K562 (cell line): ENCODE data around the gene CEP68. TPM values are rescaled to one million over a fixed set of nuclear protein-coding genes. Genes with fewer than 3 reads are reported as not detected.

Experiments
- OTX1 ChIP-seq: fragments of 450-650 bp; formaldehyde crosslinking; IDR thresholded peaks from 2 replicates; pipeline ENCODE4 v1.4.0; 2022; ENCODE audit warnings: mild to moderate bottlenecking
- SAFB2 ChIP-seq: fragments of 200-400 bp; formaldehyde crosslinking; IDR thresholded peaks from 2 replicates; pipeline ENCODE4 v1.6.1; 2018; ENCODE audit warnings: borderline replicate concordance, low read length, low read depth, moderate library complexity; ENCODE audit not compliant: severe bottlenecking
- SMAD1 ChIP-seq: fragments of 150-350 bp; IDR thresholded peaks from 2 replicates; pipeline ENCODE4 v1.6.1; 2014; ENCODE audit warnings: low read length, low read depth; ENCODE audit not compliant: partially characterized antibody
- SMARCA5 ChIP-seq: fragments of 450-650 bp; IDR thresholded peaks from 2 replicates; pipeline ENCODE4 v1.6.1; 2016
- ZNF232 ChIP-seq: sonication (generic); formaldehyde crosslinking; IDR thresholded peaks from 2 replicates; pipeline ENCODE4 v1.8.0; 2022; ENCODE audit warnings: mild to moderate bottlenecking, missing genetic modification reagents
- polyA plus RNA-seq, 8 experiments: library from polyadenylated mRNA; depleted of rRNA in 4 of 8; stranded (reverse) in 5 of 8; unstranded in 3 of 8; fragments of >200 nt; fragmentation: Nextera tagmentation in 2 of 8; fragmentation: Illumina TruSeq in 1 of 8; extraction: Ambion mirVana in 2 of 8; extraction: Trizol in 1 of 8; gene quantifications; 2 replicates each; pipeline versions ENCODE4 v1.2.1 to v1.2.3, GENCODE V29; 2011 to 2014; ENCODE audit warnings: inconsistent platforms in 1 of 8, missing spikeins in 1 of 8
- total RNA-seq, 7 experiments: library from RNA; depleted of rRNA in 6 of 7; stranded (reverse); fragments of >200 nt in 6 of 7; fragmentation: Illumina TruSeq in 2 of 7; extraction: Trizol in 2 of 7; gene quantifications; 2 replicates each; pipeline versions ENCODE4 v1.2.1 to v1.2.3, GENCODE V29; 2011 to 2021; ENCODE audit warnings: low replicate concordance in 1 of 7
- TF ChIP-seq, protein P1 (sequence below): sonication (generic); IDR thresholded peaks from 2 replicates; pipeline ENCODE4 v1.6.1; 2016
- TF ChIP-seq, protein P2 (sequence below), 2 experiments: fragments of 200-800 bp in 1 of 2; sonication (Bioruptor generic) in 1 of 2; sonication (generic) in 1 of 2; formaldehyde crosslinking in 1 of 2; IDR thresholded peaks in 1 of 2; conservative IDR thresholded peaks in 1 of 2; 2 replicates each; pipeline versions ENCODE4 v1.5.0 to v1.6.1; 2016 to 2020; ENCODE audit warnings: missing compliant biosample characterization in 1 of 2, missing genetic modification characterization in 1 of 2, missing genetic modification reagents in 1 of 2
- TF ChIP-seq, protein P3 (sequence below): fragments of 250-450 bp; sonication (Bioruptor Pico); IDR thresholded peaks from 2 replicates; pipeline ENCODE4 v1.5.0; 2020; ENCODE audit warnings: mild to moderate bottlenecking

The CEP68 gene
- total and polyA plus RNA-seq, 9 of the 15 experiments (the other 6 are each of a cell fraction or from before 2014, with no cell fraction given): 1.4 to 8.5 (median 5.2) TPM

- TF ChIP-seq, protein P1, sequence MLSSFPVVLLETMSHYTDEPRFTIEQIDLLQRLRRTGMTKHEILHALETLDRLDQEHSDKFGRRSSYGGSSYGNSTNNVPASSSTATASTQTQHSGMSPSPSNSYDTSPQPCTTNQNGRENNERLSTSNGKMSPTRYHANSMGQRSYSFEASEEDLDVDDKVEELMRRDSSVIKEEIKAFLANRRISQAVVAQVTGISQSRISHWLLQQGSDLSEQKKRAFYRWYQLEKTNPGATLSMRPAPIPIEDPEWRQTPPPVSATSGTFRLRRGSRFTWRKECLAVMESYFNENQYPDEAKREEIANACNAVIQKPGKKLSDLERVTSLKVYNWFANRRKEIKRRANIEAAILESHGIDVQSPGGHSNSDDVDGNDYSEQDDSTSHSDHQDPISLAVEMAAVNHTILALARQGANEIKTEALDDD: peak; percentile 27; the same call in 1 of the 2 replicates
- TF ChIP-seq SMAD1 (no peak), ZNF232 (no peak), SMARCA5 (no peak), SAFB2 (no peak), OTX1 (CRISPR knock-in tag) (0 out of 2 replicates have a peak, but pooled peaks have one; percentile 12)
- TF ChIP-seq, protein P2, sequence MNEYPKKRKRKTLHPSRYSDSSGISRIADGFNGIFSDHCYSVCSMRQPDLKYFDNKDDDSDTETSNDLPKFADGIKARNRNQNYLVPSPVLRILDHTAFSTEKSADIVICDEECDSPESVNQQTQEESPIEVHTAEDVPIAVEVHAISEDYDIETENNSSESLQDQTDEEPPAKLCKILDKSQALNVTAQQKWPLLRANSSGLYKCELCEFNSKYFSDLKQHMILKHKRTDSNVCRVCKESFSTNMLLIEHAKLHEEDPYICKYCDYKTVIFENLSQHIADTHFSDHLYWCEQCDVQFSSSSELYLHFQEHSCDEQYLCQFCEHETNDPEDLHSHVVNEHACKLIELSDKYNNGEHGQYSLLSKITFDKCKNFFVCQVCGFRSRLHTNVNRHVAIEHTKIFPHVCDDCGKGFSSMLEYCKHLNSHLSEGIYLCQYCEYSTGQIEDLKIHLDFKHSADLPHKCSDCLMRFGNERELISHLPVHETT (CRISPR knock-in tag; conservative IDR thresholded peaks at IDR 0.05 in 1 of 2, IDR thresholded peaks at IDR 0.05 in 1 of 2): no peak
- TF ChIP-seq, protein P3, sequence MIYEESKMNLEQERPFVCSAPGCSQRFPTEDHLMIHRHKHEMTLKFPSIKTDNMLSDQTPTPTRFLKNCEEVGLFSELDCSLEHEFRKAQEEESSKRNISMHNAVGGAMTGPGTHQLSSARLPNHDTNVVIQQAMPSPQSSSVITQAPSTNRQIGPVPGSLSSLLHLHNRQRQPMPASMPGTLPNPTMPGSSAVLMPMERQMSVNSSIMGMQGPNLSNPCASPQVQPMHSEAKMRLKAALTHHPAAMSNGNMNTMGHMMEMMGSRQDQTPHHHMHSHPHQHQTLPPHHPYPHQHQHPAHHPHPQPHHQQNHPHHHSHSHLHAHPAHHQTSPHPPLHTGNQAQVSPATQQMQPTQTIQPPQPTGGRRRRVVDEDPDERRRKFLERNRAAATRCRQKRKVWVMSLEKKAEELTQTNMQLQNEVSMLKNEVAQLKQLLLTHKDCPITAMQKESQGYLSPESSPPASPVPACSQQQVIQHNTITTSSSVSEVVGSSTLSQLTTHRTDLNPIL (CRISPR knock-in tag): no peak
These were observed 1.3 kb downstream of the CEP68 start (continued) for GRCh38 chr2:65057391-65058052.
